ENCODE results near the gene NAE1.
"Not testable (repeated sequence)": the region's sequence is repeated elsewhere in the genome, so short reads cannot be mapped to it uniquely, and the experiment has no call there.

The NAE1 gene

DNA sequence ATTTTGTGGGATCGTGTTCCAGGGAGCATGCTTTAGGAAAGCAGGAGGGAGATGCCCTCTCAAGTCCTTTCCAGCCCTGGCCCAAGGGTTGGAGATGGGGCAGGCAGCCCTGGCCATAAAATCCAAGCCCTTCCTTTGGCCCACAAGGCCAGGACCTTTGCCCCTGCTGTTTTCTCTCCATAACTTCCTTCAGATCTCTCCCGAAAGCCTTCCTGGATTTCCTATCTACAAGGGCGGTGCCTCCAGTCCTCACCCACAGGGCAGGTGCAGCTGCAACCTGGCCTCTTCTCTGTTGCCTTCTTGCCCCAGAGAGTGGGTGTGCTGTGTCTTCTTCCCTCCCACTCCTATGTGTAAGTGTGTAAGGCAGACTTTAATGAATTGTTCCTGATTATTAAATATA lies 41.1 kb upstream of the NAE1 start:
- no peak for DNase-seq (ENCODE audit: extremely low read depth, low read depth)
- TF ChIP-seq CTCF (IDR thresholded peaks at IDR 0.05; ENCODE audit: low read depth, low read length) = no peak

DNA sequence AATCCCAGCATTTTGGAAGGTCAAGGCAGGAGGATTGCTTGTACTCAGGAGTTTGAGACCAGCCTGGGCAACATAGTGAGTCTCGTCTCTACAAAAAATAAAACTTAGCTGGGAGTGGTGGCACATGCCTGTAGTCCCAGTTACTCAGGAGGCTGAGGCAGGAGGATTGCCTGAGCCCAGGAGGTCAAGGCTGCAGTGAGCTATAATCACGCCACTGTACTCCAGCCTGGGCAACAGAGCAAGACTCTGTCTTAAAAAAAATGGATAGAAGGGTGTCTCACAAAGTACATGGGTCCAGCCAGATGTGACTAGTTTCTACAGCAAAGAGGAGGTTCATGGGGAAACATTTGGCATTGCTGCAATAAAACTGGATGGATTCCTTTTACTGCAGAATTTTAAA lies 40.6 kb upstream of the NAE1 start:
- not testable (repeated sequence) for DNase-seq (ENCODE audit: extremely low read depth, low read depth)

- DNase-seq (ENCODE audit: extremely low read depth, low read depth) = no peak
- TF ChIP-seq CTCF (IDR thresholded peaks at IDR 0.05; ENCODE audit: low read depth, low read length) = no peak
Measured at GRCh38 chr16:66869424-66869823, 38.6 kb upstream of the NAE1 start.

GRCh38 chr16:66863707-66864106 lies 32.9 kb upstream of the NAE1 start:
- TF ChIP-seq CTCF (IDR thresholded peaks at IDR 0.05; ENCODE audit: low read depth, low read length) = no peak
- DNase-seq (ENCODE audit: extremely low read depth, low read depth) = no peak

DNA sequence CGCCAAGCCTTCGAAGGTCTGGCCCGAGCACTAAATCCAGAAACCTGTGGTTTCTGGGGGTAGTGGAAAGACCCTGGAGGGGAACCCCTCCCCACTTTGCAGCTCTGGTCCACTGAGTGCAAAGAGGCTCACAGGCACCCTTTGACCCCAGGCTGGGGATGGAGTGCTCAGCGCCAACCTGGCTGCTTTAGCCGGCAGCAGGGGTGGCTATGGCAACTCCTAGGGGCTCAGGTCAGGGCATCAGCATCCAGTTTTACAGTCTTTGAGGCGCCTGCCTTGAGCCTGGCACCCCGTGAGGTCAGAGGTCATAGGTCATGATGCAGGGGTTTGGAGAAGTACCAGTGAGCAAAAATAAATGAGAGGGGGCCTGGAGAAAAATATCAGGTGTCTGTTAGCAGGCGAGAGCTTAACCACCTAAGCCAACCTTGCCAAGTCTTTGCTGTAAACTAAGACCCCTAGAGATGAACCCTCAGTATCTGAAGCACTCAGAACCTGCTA lies 31.3 kb upstream of the NAE1 start:
- no peak for TF ChIP-seq CTCF (IDR thresholded peaks at IDR 0.05; ENCODE audit: low read depth, low read length)
- no peak for DNase-seq (ENCODE audit: extremely low read depth, low read depth)

DNA sequence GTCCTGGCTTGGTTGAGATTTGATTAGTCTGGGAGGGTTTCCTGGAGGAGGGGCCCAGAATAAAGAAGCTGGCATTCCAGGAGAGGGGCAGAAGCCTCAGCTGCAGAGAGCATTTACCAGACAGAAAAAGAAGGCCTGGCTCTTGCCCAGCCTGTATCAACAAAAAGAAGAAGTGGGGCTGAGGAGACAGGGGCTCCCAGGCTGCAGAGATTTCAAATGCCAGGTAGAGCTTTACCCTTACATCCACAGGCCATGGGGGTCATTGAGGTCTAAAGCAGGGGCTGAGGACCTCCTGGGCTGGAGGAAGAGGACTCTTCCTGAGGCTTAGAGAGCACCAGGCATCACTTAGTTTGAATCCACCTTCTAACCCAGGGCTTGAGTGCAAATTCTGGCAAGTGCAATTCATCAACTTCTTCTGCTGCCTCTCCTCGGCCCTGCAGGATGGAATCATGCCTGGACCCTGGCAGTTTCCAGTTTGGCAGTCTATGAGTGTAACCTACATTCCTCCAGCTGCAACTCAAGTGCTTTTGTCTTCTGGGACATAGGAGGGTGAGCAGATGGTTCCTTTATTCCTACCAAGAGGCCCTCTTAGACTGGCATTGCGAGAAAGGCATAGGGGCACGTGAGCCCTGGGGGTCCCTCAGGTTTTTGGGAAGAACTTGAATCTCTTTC lies 28.8 kb upstream of the NAE1 start:
- TF ChIP-seq CTCF (IDR thresholded peaks at IDR 0.05; ENCODE audit: low read depth, low read length) = no peak
- DNase-seq (ENCODE audit: extremely low read depth, low read depth) = no peak

DNA sequence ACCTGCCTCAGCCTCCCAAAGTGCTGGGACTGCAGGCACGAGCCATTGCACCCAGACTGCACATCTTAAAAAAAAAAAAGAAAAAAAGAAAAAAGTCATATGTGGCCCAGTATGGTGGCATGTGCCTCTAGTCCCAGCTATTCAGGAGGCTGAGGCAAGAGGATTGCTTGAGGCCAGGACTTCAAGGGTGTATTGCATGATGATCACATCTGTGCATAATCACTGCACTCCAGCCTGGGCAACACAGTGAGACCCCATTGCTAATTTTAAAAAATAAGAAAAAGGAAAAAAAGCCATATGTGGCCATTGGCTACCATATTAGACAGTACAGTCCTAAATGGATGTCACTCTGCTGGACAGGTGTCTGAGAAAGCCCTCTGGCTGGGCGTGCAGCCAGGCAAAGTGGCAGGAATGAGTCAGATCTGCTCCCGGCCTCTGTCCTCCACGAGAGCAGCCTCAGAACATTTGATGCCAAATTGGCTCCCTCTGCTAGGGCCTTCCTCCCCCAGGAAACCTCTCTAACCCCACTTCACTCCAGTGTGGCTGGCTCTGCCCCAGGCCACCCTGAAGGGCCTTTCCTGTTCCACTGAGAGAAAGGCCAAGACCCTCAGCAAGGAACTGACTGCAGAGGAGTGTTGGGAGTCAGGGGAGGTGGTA lies 28.1 kb upstream of the NAE1 start:
- no peak for TF ChIP-seq CTCF (IDR thresholded peaks at IDR 0.05; ENCODE audit: low read depth, low read length)
- no peak for DNase-seq (ENCODE audit: extremely low read depth, low read depth)

GRCh38 chr16:66857437-66857836 lies 26.7 kb upstream of the NAE1 start:
- no peak for DNase-seq (ENCODE audit: extremely low read depth, low read depth)
- no peak for TF ChIP-seq CTCF (IDR thresholded peaks at IDR 0.05; ENCODE audit: low read depth, low read length)
